Natural killer cell (primary cell): Measurements from ENCODE around the gene PCGF3. TPM values are rescaled to one million over a fixed set of nuclear protein-coding genes. Genes with fewer than 3 reads are reported as not detected.
"Not testable (repeated sequence)": the region's sequence is repeated elsewhere in the genome, so short reads cannot be mapped to it uniquely, and the experiment has no call there.

ENCODE experiments used
- ATAC-seq, 3 donors: fragments of 150-1000 bp in 2 of 3; fragments of 200-7000 bp in 1 of 3; cut with Tn5 transposase; 1 replicate in 1 of 3; 2 replicates in 2 of 3; pipeline ENCODE4 v1.10.0; 2021; ENCODE audit warnings: mild to moderate bottlenecking in 2 of 3, moderate library complexity in 2 of 3
- DNase-seq, 2 donors: peaks; one replicate each; pipeline versions ENCODE4 v3.0.0 to v3.0.0-alpha.2; 2013 to 2021; ENCODE audit warnings: mixed read lengths in 1 of 2
- H3K27ac ChIP-seq: one replicate; pipeline ENCODE4 v1.5.1; 2013; ENCODE audit warnings: mild to moderate bottlenecking, low read length
- H3K27me3 ChIP-seq: one replicate; pipeline ENCODE4 v1.6.1; 2013; ENCODE audit warnings: low read length; ENCODE audit not compliant: control insufficient read depth, insufficient read depth
- H3K36me3 ChIP-seq: one replicate; pipeline ENCODE4 v1.6.1; 2013; ENCODE audit warnings: low read length; ENCODE audit not compliant: control insufficient read depth, insufficient read depth
- H3K4me1 ChIP-seq: one replicate; pipeline ENCODE4 v1.6.1; 2013; ENCODE audit warnings: low read length; ENCODE audit not compliant: control insufficient read depth, insufficient read depth
- H3K4me3 ChIP-seq: one replicate; pipeline ENCODE4 v1.5.1; 2013; ENCODE audit warnings: low read length
- H3K9me3 ChIP-seq: one replicate; pipeline ENCODE4 v1.6.1; 2013; ENCODE audit warnings: low read length; ENCODE audit not compliant: control insufficient read depth, insufficient read depth
- H3K27ac Mint-ChIP-seq, 2 donors: one replicate each; pipeline ENCODE4 v1.8.0; 2022; ENCODE audit warnings: mild to moderate bottlenecking in 2 of 2, mixed read lengths in 2 of 2, moderate library complexity in 1 of 2
- H3K27me3 Mint-ChIP-seq, 2 donors: one replicate each; pipeline ENCODE4 v1.8.0; 2022; ENCODE audit warnings: low read depth in 2 of 2, mixed read lengths in 2 of 2
- H3K36me3 Mint-ChIP-seq: one replicate; pipeline ENCODE4 v1.8.0; 2022; ENCODE audit warnings: mixed read lengths
- H3K4me1 Mint-ChIP-seq, 2 donors: one replicate each; pipeline ENCODE4 v1.8.0; 2022; ENCODE audit warnings: mixed read lengths in 2 of 2
- H3K4me3 Mint-ChIP-seq: one replicate; pipeline ENCODE4 v1.8.0; 2022; ENCODE audit warnings: mild to moderate bottlenecking, moderate library complexity, mixed read lengths
- H3K9me3 Mint-ChIP-seq, 2 donors: one replicate each; pipeline ENCODE4 v1.8.0; 2022; ENCODE audit warnings: mixed read lengths in 2 of 2
- CTCF ChIP-seq: fragments of 200-600 bp; IDR thresholded peaks from one replicate; pipeline ENCODE4 v1.8.0; 2022; ENCODE audit warnings: antibody characterized with exemption
- WGBS: methylation state at CpG from one replicate; pipeline ENCODE4 v1.1.7; 2013; ENCODE audit warnings: missing lambda C conversion rate; ENCODE audit not compliant: insufficient coverage; 5-methylcytosine and 5-hydroxymethylcytosine counted together
- intact Hi-C: fragments of 100-400 bp; cut with micrococcal nuclease; formaldehyde crosslinking; loops from one replicate; pipeline ENCODE4 v1.14.2; 2022
- total RNA-seq, 4 donors: library from RNA; stranded (reverse); fragments of 120-200 nt in 1 of 4; gene quantifications; one replicate each; pipeline versions ENCODE4 v1.2.3 to v1.2.4, GENCODE V29; 2013 to 2022

PCGF3 gene
- total RNA-seq, 3 donors from 2014 or later (not counting 1 experiment from before 2014, with no cell fraction given), result 71.2 to 101 (median 97.2) TPM

GRCh38 chr4:751676-752075 is 46.0 kb downstream of the PCGF3 start:
- Mint-ChIP-seq H3K36me3 (no peaks in the 10 kb centered on the region), H3K9me3 (no peaks in the 10 kb centered on the region), H3K4me1 (peaks cover 11 to 16% of the 10 kb centered on the region in 2 donors), H3K27me3 (no peaks in the 10 kb centered on the region), H3K4me3 (no peak overlapping the region), H3K27ac (peak overlapping the region in 1 of 2 donors; percentile 29)
- no peaks in the 10 kb centered on the region for H3K4me1 ChIP-seq
- no peak overlapping the region for H3K4me3 ChIP-seq
- ATAC-seq, result no peak
- no peaks in the 10 kb centered on the region for H3K9me3 ChIP-seq
- TF ChIP-seq CTCF, result no peak
- H3K36me3 ChIP-seq, result no peaks in the 10 kb centered on the region
- no peak for DNase-seq
- 96% methylated on average over 15 of the region's 15 CpGs for WGBS
- no peaks in the 10 kb centered on the region for H3K27me3 ChIP-seq
- no peak overlapping the region for H3K27ac ChIP-seq
- intact Hi-C loops, result no loop called here

GRCh38 chr4:752196-752861 is 46.7 kb downstream of the PCGF3 start:
- no peaks in the 10 kb centered on the region for H3K9me3 ChIP-seq
- Mint-ChIP-seq H3K4me1 (peaks cover 11 to 16% of the 10 kb centered on the region in 2 donors), H3K27ac (peak overlapping the region in 1 of 2 donors; percentile 29), H3K36me3 (no peaks in the 10 kb centered on the region), H3K9me3 (no peaks in the 10 kb centered on the region), H3K4me3 (no peak overlapping the region), H3K27me3 (no peaks in the 10 kb centered on the region)
- WGBS, result 96% methylated on average over 25 of the region's 25 CpGs
- no peak for DNase-seq
- H3K4me3 ChIP-seq, result no peak overlapping the region
- no peak for ATAC-seq
- intact Hi-C loops, result no loop called here
- H3K27me3 ChIP-seq, result no peaks in the 10 kb centered on the region
- H3K4me1 ChIP-seq, result no peaks in the 10 kb centered on the region
- TF ChIP-seq CTCF, result no peak
- no peaks in the 10 kb centered on the region for H3K36me3 ChIP-seq
- no peak overlapping the region for H3K27ac ChIP-seq

- intact Hi-C loops, H3K27ac Mint-ChIP-seq, DNase-seq, H3K27ac ChIP-seq, H3K36me3 Mint-ChIP-seq, H3K4me3 Mint-ChIP-seq, H3K4me3 ChIP-seq, H3K9me3 ChIP-seq, ATAC-seq, H3K36me3 ChIP-seq, H3K27me3 ChIP-seq, H3K9me3 Mint-ChIP-seq, H3K27me3 Mint-ChIP-seq, H3K4me1 ChIP-seq: not testable (repeated sequence)
- WGBS, result 96% methylated on average over 13 of the region's 13 CpGs
- H3K4me1 Mint-ChIP-seq, result peaks cover 11 to 16% of the 10 kb centered on the region in 2 donors
Measured at GRCh38 chr4:753186-753585, 47.6 kb downstream of the PCGF3 start.

GRCh38 chr4:754221-755120 is 48.8 kb downstream of the PCGF3 start:
- Mint-ChIP-seq H3K9me3 (no peaks in the 10 kb centered on the region), H3K4me3 (no peak overlapping the region), H3K4me1 (peaks cover 11 to 16% of the 10 kb centered on the region in 2 donors), H3K27me3 (no peaks in the 10 kb centered on the region), H3K36me3 (no peaks in the 10 kb centered on the region), H3K27ac (peak overlapping the region in 1 of 2 donors; percentile 15)
- no peak for TF ChIP-seq CTCF
- no peaks in the 10 kb centered on the region for H3K4me1 ChIP-seq
- DNase-seq, result no peak
- H3K27ac ChIP-seq, result no peak overlapping the region
- no peak overlapping the region for H3K4me3 ChIP-seq
- no peaks in the 10 kb centered on the region for H3K36me3 ChIP-seq
- no peaks in the 10 kb centered on the region for H3K27me3 ChIP-seq
- WGBS, result 96% methylated on average over 32 of the region's 32 CpGs
- ATAC-seq, result no peak
- no peaks in the 10 kb centered on the region for H3K9me3 ChIP-seq
- intact Hi-C loops, result no loop called here
